Stimulated activated naive CD8-positive, alpha-beta T cell treated with anti-CD3 and anti-CD28 coated beads, Interleukin-15, Interleukin-2, amounts not matched to agents 100 ng/mL and 50 ng/mL, for 24 hours (primary cell): ENCODE measurements around the gene TBC1D13.
"Not testable (repeated sequence)": the region's sequence is repeated elsewhere in the genome, so short reads cannot be mapped to it uniquely, and the experiment has no call there.

Experiments used
- H3K27ac Mint-ChIP-seq: one replicate; pipeline ENCODE4 v1.8.0; 2021; ENCODE audit warnings: mild to moderate bottlenecking, mixed read lengths
- H3K27me3 Mint-ChIP-seq: one replicate; pipeline ENCODE4 v1.8.0; 2021; ENCODE audit warnings: mixed read lengths
- H3K36me3 Mint-ChIP-seq: one replicate; pipeline ENCODE4 v1.8.0; 2021; ENCODE audit warnings: low read depth, mixed read lengths
- H3K4me1 Mint-ChIP-seq: one replicate; pipeline ENCODE4 v1.8.0; 2021; ENCODE audit warnings: low read depth, mixed read lengths
- H3K4me3 Mint-ChIP-seq: one replicate; pipeline ENCODE4 v1.8.0; 2021; ENCODE audit warnings: mild to moderate bottlenecking, mixed read lengths
- H3K9me3 Mint-ChIP-seq: one replicate; pipeline ENCODE4 v1.8.0; 2021; ENCODE audit warnings: mixed read lengths

The TBC1D13 gene

GRCh38 chr9:128841694-128842492 lies 54.8 kb downstream of the TBC1D13 start:
- no peaks in the 10 kb centered on the region for H3K27me3 Mint-ChIP-seq
- H3K4me1 Mint-ChIP-seq = no peaks in the 10 kb centered on the region
- no peak overlapping the region for H3K27ac Mint-ChIP-seq
- no peak overlapping the region for H3K4me3 Mint-ChIP-seq
- peaks cover 18% of the 10 kb centered on the region for H3K36me3 Mint-ChIP-seq
- H3K9me3 Mint-ChIP-seq = no peaks in the 10 kb centered on the region

- H3K4me3 Mint-ChIP-seq, H3K27ac Mint-ChIP-seq, H3K4me1 Mint-ChIP-seq, H3K27me3 Mint-ChIP-seq, H3K9me3 Mint-ChIP-seq: not testable (repeated sequence)
- peaks cover 19% of the 10 kb centered on the region for H3K36me3 Mint-ChIP-seq
These were observed 56.1 kb downstream of the TBC1D13 start for GRCh38 chr9:128843171-128843570.

- Mint-ChIP-seq H3K4me3 (no peak overlapping the region), H3K36me3 (peaks cover 24% of the 10 kb centered on the region), H3K4me1 (no peaks in the 10 kb centered on the region), H3K27me3 (no peaks in the 10 kb centered on the region), H3K9me3 (peaks cover 5% of the 10 kb centered on the region), H3K27ac (no peak overlapping the region)
These were observed 58.3 kb downstream of the TBC1D13 start for GRCh38 chr9:128845186-128845931.

- H3K27ac Mint-ChIP-seq = no peak overlapping the region
- no peaks in the 10 kb centered on the region for H3K27me3 Mint-ChIP-seq
- peaks cover 37% of the 10 kb centered on the region for H3K36me3 Mint-ChIP-seq
- no peaks in the 10 kb centered on the region for H3K4me1 Mint-ChIP-seq
- no peak overlapping the region for H3K4me3 Mint-ChIP-seq
- H3K9me3 Mint-ChIP-seq = peaks cover 18% of the 10 kb centered on the region
These were observed 59.6 kb downstream of the TBC1D13 start for GRCh38 chr9:128846680-128847030.

GRCh38 chr9:128847803-128848202 lies 60.8 kb downstream of the TBC1D13 start:
- H3K27ac Mint-ChIP-seq = no peak overlapping the region
- no peaks in the 10 kb centered on the region for H3K27me3 Mint-ChIP-seq
- H3K36me3 Mint-ChIP-seq = peaks cover 40% of the 10 kb centered on the region
- no peak overlapping the region for H3K4me3 Mint-ChIP-seq
- peaks cover 19% of the 10 kb centered on the region for H3K9me3 Mint-ChIP-seq
- no peaks in the 10 kb centered on the region for H3K4me1 Mint-ChIP-seq

- H3K27ac Mint-ChIP-seq, H3K4me3 Mint-ChIP-seq, H3K4me1 Mint-ChIP-seq, H3K27me3 Mint-ChIP-seq: not testable (repeated sequence)
- Mint-ChIP-seq H3K9me3 (peaks cover 19% of the 10 kb centered on the region), H3K36me3 (peaks cover 35% of the 10 kb centered on the region)
These were observed 64.0 kb downstream of the TBC1D13 start for GRCh38 chr9:128851024-128851423.

- H3K4me3 Mint-ChIP-seq, H3K27ac Mint-ChIP-seq, H3K4me1 Mint-ChIP-seq, H3K27me3 Mint-ChIP-seq: not testable (repeated sequence)
- Mint-ChIP-seq H3K9me3 (peaks cover 19% of the 10 kb centered on the region), H3K36me3 (peaks cover 35% of the 10 kb centered on the region)
These were observed 64.9 kb downstream of the TBC1D13 start for GRCh38 chr9:128851779-128852600.

GRCh38 chr9:128852646-128853045 lies 65.6 kb downstream of the TBC1D13 start:
- H3K4me1 Mint-ChIP-seq, H3K4me3 Mint-ChIP-seq, H3K27ac Mint-ChIP-seq, H3K27me3 Mint-ChIP-seq: not testable (repeated sequence)
- H3K9me3 Mint-ChIP-seq = peaks cover 19% of the 10 kb centered on the region
- peaks cover 34% of the 10 kb centered on the region for H3K36me3 Mint-ChIP-seq

- H3K27me3 Mint-ChIP-seq, H3K4me1 Mint-ChIP-seq, H3K27ac Mint-ChIP-seq, H3K4me3 Mint-ChIP-seq: not testable (repeated sequence)
- peaks cover 19% of the 10 kb centered on the region for H3K9me3 Mint-ChIP-seq
- peaks cover 27% of the 10 kb centered on the region for H3K36me3 Mint-ChIP-seq
These were observed 67.4 kb downstream of the TBC1D13 start for GRCh38 chr9:128854454-128854853.

- H3K9me3 Mint-ChIP-seq, H3K4me1 Mint-ChIP-seq, H3K27ac Mint-ChIP-seq, H3K4me3 Mint-ChIP-seq, H3K27me3 Mint-ChIP-seq, H3K36me3 Mint-ChIP-seq: not testable (repeated sequence)
These were observed 71.4 kb downstream of the TBC1D13 start for GRCh38 chr9:128858476-128858875.
